B cell (primary cell): Measurements from ENCODE around the gene HOXA1. TPM values are rescaled to one million over a fixed set of nuclear protein-coding genes. Genes with fewer than 3 reads are reported as not detected.

Experiments used
- ATAC-seq: fragments of 200-7000 bp; cut with Tn5 transposase; one replicate; pipeline ENCODE4 v1.10.0; 2021; ENCODE audit warnings: low read depth, mild to moderate bottlenecking, moderate number of reproducible peaks, moderate library complexity
- CTCF ChIA-PET: fragments of 350-600 bp; sonication (Branson Sonifier 250); formaldehyde crosslinking; loops from one replicate; lab custom pipeline; 2021; ENCODE audit warnings: antibody characterized with exemption, inconsistent platforms; lab: Charles Lee
- POLR2A ChIA-PET: fragments of 350-600 bp; sonication (Branson Sonifier 250); formaldehyde crosslinking; loops from one replicate; lab custom pipeline; 2021; ENCODE audit warnings: antibody characterized with exemption; lab: Charles Lee
- DNase-seq: peaks from one replicate; pipeline ENCODE4 v3.0.0; 2013
- H2AFZ ChIP-seq: 2 replicates; pipeline ENCODE4 v1.6.1; 2012; ENCODE audit warnings: mild to moderate bottlenecking, low read depth, low read length; ENCODE audit not compliant: insufficient read depth, poor library complexity, severe bottlenecking
- H3K27ac ChIP-seq, 2 donors: 1 replicate in 1 of 2; 2 replicates in 1 of 2; pipeline ENCODE4 v1.5.1; 2012 to 2013; ENCODE audit warnings: low read length in 2 of 2, mild to moderate bottlenecking in 2 of 2, moderate library complexity in 1 of 2
- H3K27me3 ChIP-seq, 4 experiments: fragments of 200-600 bp in 1 of 4; sonication (generic) in 1 of 4; replicated peaks in 1 of 4; 1 replicate in 2 of 4; 2 replicates in 2 of 4; pipeline versions ENCODE4 v1.6.1 to v1.7.0; 2013 to 2016; ENCODE audit warnings: low read length in 3 of 4, mild to moderate bottlenecking in 2 of 4, mixed read lengths in 1 of 4, moderate library complexity in 1 of 4; ENCODE audit not compliant: insufficient read depth in 4 of 4, control insufficient read depth in 3 of 4; ENCODE audit errors: control extremely low read depth in 1 of 4
- H3K36me3 ChIP-seq, 2 experiments: replicated peaks in 1 of 2; 1 replicate in 1 of 2; 2 replicates in 1 of 2; pipeline versions ENCODE4 v1.6.1 to v1.7.1; 2013; ENCODE audit warnings: low read length in 1 of 2; ENCODE audit not compliant: insufficient read depth in 2 of 2, control insufficient read depth in 1 of 2; ENCODE audit errors: control extremely low read depth in 1 of 2, extremely low read depth in 1 of 2
- H3K4me1 ChIP-seq, 2 donors: fragments of 200-600 bp in 1 of 2; sonication (generic) in 1 of 2; 1 replicate in 1 of 2; 2 replicates in 1 of 2; pipeline versions ENCODE4 v1.5.1 to v1.6.1; 2013 to 2017; ENCODE audit warnings: low read length in 2 of 2; ENCODE audit not compliant: control insufficient read depth in 2 of 2, insufficient read depth in 2 of 2
- H3K4me2 ChIP-seq: replicated peaks from 2 replicates; pipeline ENCODE3; 2012; ENCODE audit warnings: mild to moderate bottlenecking, low read depth, low read length; ENCODE audit not compliant: poor library complexity, severe bottlenecking
- H3K4me3 ChIP-seq, 5 experiments: fragments of 200-600 bp in 1 of 5; sonication (generic) in 1 of 5; 1 replicate in 3 of 5; 2 replicates in 2 of 5; pipeline versions ENCODE4 v1.5.1 to v1.7.0; 2011 to 2016; ENCODE audit warnings: low read length in 4 of 5, mild to moderate bottlenecking in 4 of 5, low read depth in 2 of 5, control low read depth in 1 of 5, moderate library complexity in 1 of 5; ENCODE audit not compliant: insufficient read depth in 1 of 5; ENCODE audit errors: control extremely low read depth in 1 of 5, extremely low read depth in 1 of 5
- H3K79me2 ChIP-seq: fragments of 200-600 bp; sonication (generic); one replicate; pipeline ENCODE4 v1.6.0; 2016; ENCODE audit warnings: low read length; ENCODE audit not compliant: control insufficient read depth, insufficient read depth
- H3K9ac ChIP-seq: fragments of 200-600 bp; sonication (generic); 2 replicates; pipeline ENCODE4 v1.6.1; 2017; ENCODE audit warnings: mild to moderate bottlenecking, low read length, moderate library complexity
- H3K9me3 ChIP-seq, 3 donors: one replicate each; pipeline versions ENCODE4 v1.6.1 to v1.7.1; 2013; ENCODE audit warnings: low read length in 2 of 3; ENCODE audit not compliant: control insufficient read depth in 2 of 3, insufficient read depth in 1 of 3; ENCODE audit errors: control extremely low read depth in 1 of 3
- H4K20me1 ChIP-seq: 2 replicates; pipeline ENCODE4 v1.6.0; 2012; ENCODE audit warnings: mild to moderate bottlenecking, low read length; ENCODE audit not compliant: insufficient read depth, control insufficient read depth, poor library complexity, severe bottlenecking
- H3K27ac Mint-ChIP-seq: one replicate; pipeline ENCODE4 v1.8.0; 2021; ENCODE audit warnings: mixed read lengths
- H3K27me3 Mint-ChIP-seq: one replicate; pipeline ENCODE4 v1.8.0; 2021; ENCODE audit warnings: mixed read lengths
- H3K4me1 Mint-ChIP-seq: one replicate; pipeline ENCODE4 v1.8.0; 2021; ENCODE audit warnings: mixed read lengths
- H3K4me3 Mint-ChIP-seq: one replicate; pipeline ENCODE4 v1.8.0; 2021; ENCODE audit warnings: mixed read lengths
- H3K9me3 Mint-ChIP-seq: one replicate; pipeline ENCODE4 v1.8.0; 2022; ENCODE audit warnings: mixed read lengths; ENCODE audit not compliant: insufficient read depth
- CTCF ChIP-seq: fragments of 200-600 bp; IDR thresholded peaks from one replicate; pipeline ENCODE4 v1.8.0; 2022; ENCODE audit warnings: antibody characterized with exemption, mild to moderate bottlenecking
- EZH2 ChIP-seq: IDR thresholded peaks from 2 replicates; pipeline ENCODE4 v1.6.1; 2012; ENCODE audit warnings: borderline replicate concordance, low read depth, mild to moderate bottlenecking, moderate library complexity, low read length; ENCODE audit not compliant: insufficient read depth, poor library complexity, severe bottlenecking
- WGBS: methylation state at CpG from one replicate; pipeline ENCODE4 v1.1.5; 2013; ENCODE audit warnings: missing lambda C conversion rate; ENCODE audit not compliant: insufficient coverage; 5-methylcytosine and 5-hydroxymethylcytosine counted together
- intact Hi-C: fragments of 100-400 bp; cut with micrococcal nuclease; formaldehyde crosslinking; loops from one replicate; pipeline ENCODE4 v1.10.0; 2022
- polyA plus RNA-seq: library from polyadenylated mRNA; depleted of rRNA; stranded (reverse); fragments of >200 nt; gene quantifications from 2 replicates; pipeline ENCODE4 v1.2.3, GENCODE V29; 2012
- total RNA-seq, 2 donors: library from RNA; stranded (reverse); fragments of 120-200 nt in 1 of 2; gene quantifications; 1 replicate in 1 of 2; 2 replicates in 1 of 2; pipeline versions ENCODE4 v1.2.3 to v1.2.4, GENCODE V29; 2013 to 2022

HOXA1 gene
- total and polyA plus RNA-seq, 2 donors (not counting 1 experiment from before 2014, with no cell fraction given) = 0.13 to 0.37 TPM

DNA sequence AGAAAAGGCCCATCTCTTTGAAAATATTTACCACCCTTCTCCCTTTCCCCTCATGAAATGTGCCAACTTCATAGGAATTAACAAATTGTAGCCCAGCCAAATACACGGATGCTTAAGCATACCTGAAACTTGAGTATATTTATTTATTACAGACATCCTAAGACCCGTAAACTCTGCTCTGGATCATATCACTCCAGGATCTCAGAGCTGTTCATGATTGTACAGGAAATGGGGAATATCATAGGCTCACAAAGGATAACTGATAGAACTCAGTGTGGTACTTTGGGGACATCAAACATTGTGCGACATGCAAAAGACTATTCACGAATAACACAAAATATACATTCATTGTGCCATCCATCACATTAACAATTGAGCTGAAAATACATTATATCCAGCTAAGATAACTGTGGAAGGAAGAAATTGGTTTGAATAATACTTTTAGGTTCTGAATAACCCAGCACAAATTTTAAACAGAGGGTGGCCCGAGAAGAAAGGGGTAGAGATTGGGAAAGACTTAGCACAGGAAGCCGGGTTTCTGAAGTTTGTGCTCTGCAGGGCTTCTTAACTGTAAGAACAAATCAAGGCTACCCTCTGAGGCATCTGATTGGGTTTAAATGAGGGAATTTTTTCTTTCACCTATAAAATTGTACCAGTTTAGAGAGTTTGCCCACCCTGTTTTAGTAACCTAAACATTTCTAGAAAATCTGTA lies 2.5 kb downstream of the HOXA1 start:
- H3K79me2 ChIP-seq = no peaks in the 10 kb centered on the region
- H3K4me3 ChIP-seq = no peak overlapping the region
- H3K9ac ChIP-seq = no peak overlapping the region
- peaks cover 0 to 15% (median 3%) of the 10 kb centered on the region in 3 donors for H3K9me3 ChIP-seq
- H3K27ac ChIP-seq = no peak overlapping the region
- intact Hi-C loops = no loop called here
- ChIA-PET CTCF (interaction anchor here (0.6 to 1.2 kb wide), 3 partner anchors 70 to 988 kb away, joined by 3 to 5 read pairs (median 4); no protein-coding TSS in a partner anchor), POLR2A (interaction anchor here (0.9 kb wide), 1 partner anchor 16 kb away, joined by 3 read pairs; no protein-coding TSS in a partner anchor)
- Mint-ChIP-seq H3K27me3 (peaks cover 61% of the 10 kb centered on the region), H3K27ac (no peak overlapping the region), H3K4me1 (peaks cover 25% of the 10 kb centered on the region), H3K4me3 (no peak overlapping the region), H3K9me3 (no peaks in the 10 kb centered on the region)
- 60% methylated on average over 1 of the region's 6 CpGs for WGBS
- H3K27me3 ChIP-seq = peaks cover 5 to 78% (median 47%) of the 10 kb centered on the region in 4 experiments
- TF ChIP-seq CTCF = no peak
- no peak for TF ChIP-seq EZH2
- H3K4me1 ChIP-seq = peaks cover 24 to 32% of the 10 kb centered on the region in 2 donors
- H3K4me2 ChIP-seq = no peak overlapping the region
- H4K20me1 ChIP-seq = peaks cover 7% of the 10 kb centered on the region
- no peaks in the 10 kb centered on the region for H3K36me3 ChIP-seq
- ATAC-seq (no peak), DNase-seq (no peak)
- H2AFZ ChIP-seq = no peak overlapping the region

DNA sequence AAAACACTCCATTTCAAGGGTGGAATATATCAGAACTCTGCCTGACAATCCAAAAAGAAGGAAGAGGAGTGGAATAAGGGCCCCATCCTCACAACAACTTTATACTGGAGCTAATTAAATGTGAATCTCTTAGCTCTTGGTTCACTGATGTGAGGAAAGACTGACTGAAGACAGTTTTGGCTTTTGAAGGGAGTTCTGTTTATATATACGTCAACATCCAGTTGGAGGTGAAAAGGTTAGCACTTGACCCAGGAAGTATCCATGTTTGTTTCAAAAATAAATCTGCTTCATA lies 3.0 kb downstream of the HOXA1 start:
- H3K27me3 Mint-ChIP-seq = peaks cover 60% of the 10 kb centered on the region
- no peak overlapping the region for H3K4me3 ChIP-seq

More for the DNA sequence above, 3.0 kb downstream of the HOXA1 start:
- no peak overlapping the region for H3K27ac ChIP-seq
- peaks cover 24 to 32% of the 10 kb centered on the region in 2 donors for H3K4me1 ChIP-seq
- no peaks in the 10 kb centered on the region for H3K36me3 ChIP-seq
- CTCF ChIA-PET = interaction anchor here (0.6 to 1.2 kb wide), 2 partner anchors 406 to 988 kb away, joined by 4 to 5 read pairs; no protein-coding TSS in a partner anchor
- no peak overlapping the region for H2AFZ ChIP-seq
- Mint-ChIP-seq H3K27ac (no peak overlapping the region), H3K4me1 (peaks cover 26% of the 10 kb centered on the region), H3K4me3 (no peak overlapping the region), H3K9me3 (no peaks in the 10 kb centered on the region)
- no CpG with 5 or more reads among the region's 1 CpG for WGBS
- no peak overlapping the region for H3K4me2 ChIP-seq
- intact Hi-C loops = no loop called here
- peaks cover 5 to 77% (median 47%) of the 10 kb centered on the region in 4 experiments for H3K27me3 ChIP-seq
- H3K9me3 ChIP-seq = peaks cover 0 to 15% (median 3%) of the 10 kb centered on the region in 3 donors
- H3K9ac ChIP-seq = no peak overlapping the region
- TF ChIP-seq EZH2 (no peak), CTCF (no peak)
- ATAC-seq (no peak), DNase-seq (no peak)
- POLR2A ChIA-PET = interaction anchor here (0.9 kb wide), 1 partner anchor 16 kb away, joined by 3 read pairs; no protein-coding TSS in a partner anchor
- H4K20me1 ChIP-seq = peaks cover 1% of the 10 kb centered on the region
- H3K79me2 ChIP-seq = no peaks in the 10 kb centered on the region
